Ramos (cell line): ENCODE data around the gene MMP20.
"Not testable (repeated sequence)": the region's sequence is repeated elsewhere in the genome, so short reads cannot be mapped to it uniquely, and the experiment has no call there.

ENCODE experiments used
- in situ Hi-C: fragments of 300-500 bp; cut with MboI; formaldehyde crosslinking; loops from one replicate; pipeline ENCODE4 v1.14.3; 2022; ENCODE audit warnings: low sequenced_read_pairs; ENCODE audit not compliant: unreplicated experiment

The MMP20 gene

GRCh38 chr11:102625177-102625576, at the start of gene MMP20:
TSS of gene MMP20 (minus strand) at chr11:102625332. CDS start at chr11:102625319, 13 bp downstream.
- in situ Hi-C loops: no loop called here

DNA sequence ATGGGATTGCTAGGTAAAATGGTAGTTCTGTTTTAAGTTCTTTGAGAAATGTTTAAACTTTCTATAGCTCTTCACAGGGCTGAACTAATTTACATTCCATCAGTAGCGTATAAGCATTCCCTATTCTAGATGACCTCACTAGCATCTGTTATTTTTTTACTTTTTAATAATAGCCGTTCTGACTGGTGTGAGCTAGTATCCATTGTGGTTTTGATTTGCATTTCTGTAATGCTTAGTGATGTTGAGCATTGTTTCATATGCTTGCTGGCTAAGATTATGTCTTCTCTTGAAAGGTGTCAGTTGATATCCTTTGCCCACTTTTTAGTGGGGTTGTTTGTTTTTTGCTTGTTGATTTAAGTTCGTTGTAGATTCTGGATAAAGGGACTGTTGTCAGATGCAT, 44.5 kb upstream of the MMP20 start:
- in situ Hi-C loops: loop anchor here (10.0 kb wide), 2 partner anchors 165 to 385 kb away; no protein-coding TSS in a partner anchor

- in situ Hi-C loops: loop anchor here (10.0 kb wide), 2 partner anchors 162 to 382 kb away; no protein-coding TSS in a partner anchor
Measured at GRCh38 chr11:102666331-102666957, 41.3 kb upstream of the MMP20 start.

DNA sequence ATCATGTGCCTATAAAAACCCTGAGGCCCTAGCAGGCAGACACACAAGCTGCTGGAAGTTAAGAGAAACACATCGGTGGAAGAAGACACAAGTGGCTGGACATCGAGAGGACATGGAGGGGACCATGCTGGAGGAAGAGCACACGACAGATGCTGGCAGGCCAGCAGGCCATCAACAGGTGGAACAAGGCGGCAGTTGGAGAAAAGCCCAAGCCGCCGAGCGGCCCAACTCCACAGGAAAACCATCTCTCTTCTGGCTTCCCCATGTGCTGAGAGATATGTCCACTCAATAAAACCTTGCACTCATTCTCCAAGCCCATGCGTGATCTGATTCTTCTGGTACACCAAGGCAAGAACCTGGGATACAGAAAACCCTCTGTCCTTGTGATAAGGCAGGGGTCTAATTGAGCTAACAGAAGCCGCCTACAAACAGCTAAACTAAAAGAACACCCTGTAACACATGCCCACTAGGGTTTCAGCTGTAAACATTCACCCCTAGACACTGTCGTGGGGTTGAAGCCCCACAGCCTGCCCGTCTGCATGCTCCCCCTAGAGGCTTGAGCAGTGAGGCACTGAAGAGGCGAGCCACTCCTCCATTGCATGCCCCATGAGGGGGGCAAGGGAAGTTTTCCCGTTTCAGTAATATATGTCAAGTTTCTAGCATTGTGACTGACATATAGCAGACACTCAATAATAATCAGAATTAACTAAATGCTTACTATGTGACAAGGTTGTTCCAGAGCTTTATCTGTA, 39.0 kb upstream of the MMP20 start:
- in situ Hi-C loops: loop anchor here (5.0 to 10.0 kb wide), 3 partner anchors 159 to 379 kb away; no protein-coding TSS in a partner anchor

DNA sequence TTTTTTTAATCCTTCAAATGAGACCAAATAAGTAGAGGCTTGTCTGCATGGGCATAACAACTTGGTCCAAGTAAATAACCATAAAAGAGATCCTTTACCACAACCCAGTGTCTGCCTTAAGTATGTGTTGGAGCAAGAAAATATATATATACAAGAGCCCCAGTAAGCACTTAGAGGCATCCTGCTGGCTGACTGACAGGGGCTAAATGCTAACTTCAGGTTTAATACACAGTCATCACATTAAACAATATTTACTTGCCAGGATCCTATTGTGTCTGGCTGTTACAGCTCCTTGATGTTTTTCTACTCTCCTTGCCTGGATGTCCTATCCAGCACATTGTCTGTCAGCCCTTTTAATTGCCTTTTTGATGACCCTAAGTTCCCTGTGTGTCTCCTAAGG, 37.5 kb upstream of the MMP20 start:
- in situ Hi-C loops: loop anchor here (5.0 to 10.0 kb wide), 3 partner anchors 158 to 378 kb away; no protein-coding TSS in a partner anchor

DNA sequence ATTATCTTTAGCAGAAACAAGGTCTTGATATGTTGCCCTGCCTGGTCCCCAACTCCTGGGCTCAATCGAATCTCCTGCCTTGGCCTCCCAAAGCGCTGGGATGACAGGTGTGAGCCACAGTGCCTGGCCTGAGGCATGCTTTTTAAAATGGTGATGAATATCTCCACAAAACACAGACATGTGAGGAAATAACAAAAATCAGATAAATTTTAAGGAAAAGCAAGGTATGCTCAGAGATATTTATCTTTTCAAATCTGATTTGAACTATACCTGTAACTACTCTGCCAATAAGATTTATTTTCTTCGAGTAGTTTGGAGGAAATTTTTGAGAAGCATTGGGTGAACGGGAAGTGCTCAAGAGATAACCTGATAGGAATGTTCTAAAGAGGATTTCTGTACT, 35.9 kb upstream of the MMP20 start:
- in situ Hi-C loops: loop anchor here (5.0 to 10.0 kb wide), 3 partner anchors 156 to 376 kb away; no protein-coding TSS in a partner anchor

GRCh38 chr11:102656528-102656927, 31.4 kb upstream of the MMP20 start:
- in situ Hi-C loops: no loop called here

GRCh38 chr11:102655547-102655946, 30.4 kb upstream of the MMP20 start:
- in situ Hi-C loops: no loop called here

- in situ Hi-C loops: no loop called here
Measured at GRCh38 chr11:102654761-102655160, 29.6 kb upstream of the MMP20 start.

DNA sequence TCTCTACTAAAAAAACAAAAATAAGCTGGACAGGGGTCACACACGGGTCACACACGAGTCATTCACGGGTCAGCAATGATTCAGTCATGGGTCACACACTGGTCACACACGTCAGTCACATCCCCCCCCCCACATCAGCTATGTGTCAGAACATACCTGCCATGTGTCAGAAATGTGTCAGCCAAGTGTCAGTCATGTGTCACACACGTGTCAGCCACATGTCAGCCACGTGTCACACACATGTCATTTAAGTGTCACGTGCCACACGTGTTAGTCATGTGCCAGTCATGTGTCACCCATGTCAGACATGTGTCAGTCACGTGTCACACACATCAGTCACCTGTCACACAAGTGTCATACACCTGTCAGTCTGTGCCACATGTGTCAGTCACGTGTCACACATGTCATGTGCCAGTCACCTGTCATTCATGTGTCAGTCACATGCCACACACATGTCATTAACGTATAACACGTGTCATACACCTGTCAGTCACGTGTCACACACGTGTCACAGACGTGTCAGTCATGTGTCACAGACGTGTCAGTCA, 28.7 kb upstream of the MMP20 start:
- in situ Hi-C loops: no loop called here

GRCh38 chr11:102647430-102647829, 22.3 kb upstream of the MMP20 start:
- in situ Hi-C loops: no loop called here

DNA sequence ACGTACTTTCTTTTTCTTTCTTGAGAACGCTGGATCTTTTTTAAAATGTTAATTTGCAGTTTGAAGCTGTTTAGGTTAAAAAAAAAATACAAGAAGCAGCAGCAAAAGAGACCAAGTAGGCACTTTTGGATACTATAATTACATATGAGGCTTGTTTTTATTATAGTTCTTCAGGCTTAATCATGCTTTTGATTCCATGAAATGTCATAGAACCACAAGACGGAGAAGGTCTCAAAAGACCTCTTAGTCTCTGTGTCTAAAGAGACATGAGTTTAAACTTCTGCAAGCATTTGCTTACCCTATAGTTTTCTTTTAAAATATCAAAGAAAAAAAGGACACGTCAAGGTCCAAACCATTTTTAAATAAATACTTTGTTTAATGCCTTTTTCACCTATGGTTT, 18.8 kb upstream of the MMP20 start:
- in situ Hi-C loops: no loop called here

DNA sequence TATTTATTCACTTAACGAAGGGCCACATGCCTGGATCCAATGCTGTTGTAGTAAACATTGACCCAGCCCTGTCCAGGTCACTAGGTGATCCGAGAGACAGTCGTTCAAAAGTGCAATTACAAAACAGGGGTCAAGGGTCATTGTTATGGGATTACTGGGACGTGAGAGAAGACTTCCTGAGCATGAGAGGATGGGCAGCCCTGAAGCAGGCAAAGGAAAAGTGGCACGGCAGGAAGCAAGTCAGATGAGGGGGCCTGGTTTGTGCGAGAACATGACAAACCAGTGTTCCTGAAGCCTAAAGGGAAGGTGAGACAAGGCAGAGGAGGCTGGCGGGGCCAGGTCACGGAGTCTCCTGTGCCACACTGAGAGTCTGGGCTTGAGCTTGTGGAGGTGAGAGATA, 15.8 kb upstream of the MMP20 start:
- in situ Hi-C loops: no loop called here

- in situ Hi-C loops: no loop called here
Measured at GRCh38 chr11:102639656-102640055, 14.5 kb upstream of the MMP20 start.

- in situ Hi-C loops: no loop called here
Measured at GRCh38 chr11:102637731-102638130, 12.6 kb upstream of the MMP20 start.

DNA sequence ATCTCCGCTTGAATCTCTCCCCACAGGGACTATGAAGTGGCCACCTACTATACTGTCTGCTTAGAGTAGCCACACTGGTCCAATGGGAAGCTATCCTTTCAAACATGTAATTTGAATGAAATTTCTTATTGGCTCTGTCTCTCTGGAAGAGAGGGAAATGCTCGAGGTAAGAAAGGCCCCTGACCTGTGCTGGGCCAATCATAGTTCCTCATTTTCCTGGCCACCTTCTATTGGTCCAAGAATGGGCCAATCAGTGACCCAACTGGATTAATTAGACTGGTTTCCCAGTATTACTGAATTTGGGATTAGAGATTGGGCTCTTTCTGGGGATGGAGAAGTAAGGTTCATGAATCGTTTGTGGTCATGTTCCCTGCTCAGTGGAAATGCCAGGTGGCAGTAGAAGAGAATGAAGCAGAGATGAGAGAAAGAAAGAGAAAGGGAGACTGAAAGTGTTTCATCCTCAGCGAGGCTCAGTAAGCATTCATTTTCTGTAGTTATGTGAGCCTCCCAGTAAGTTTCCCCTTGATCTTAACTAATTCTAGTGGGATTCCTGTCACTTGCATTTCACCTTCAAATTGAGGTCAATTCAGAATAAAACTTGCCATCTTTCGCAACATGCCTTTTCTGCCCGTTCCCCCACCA, 8.4 kb upstream of the MMP20 start:
- in situ Hi-C loops: no loop called here

DNA sequence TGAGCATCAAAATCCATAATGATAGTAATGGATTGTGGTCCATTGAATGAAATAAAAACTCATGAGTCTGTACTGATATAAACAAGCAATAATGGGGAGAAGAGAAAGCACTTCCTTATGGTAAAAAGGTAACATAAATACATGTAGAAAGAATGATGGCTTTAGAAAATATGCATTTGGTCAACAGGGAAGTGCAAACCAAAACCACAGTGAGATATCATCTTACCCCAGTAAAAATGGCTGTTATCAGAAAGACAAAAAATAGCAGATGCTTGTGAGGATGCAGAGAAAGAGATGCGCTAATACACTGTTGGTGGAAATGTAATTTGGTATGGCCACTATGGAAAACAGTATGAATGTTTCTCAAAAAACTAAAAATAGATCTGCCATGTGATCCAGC, 6.9 kb upstream of the MMP20 start:
- in situ Hi-C loops: no loop called here

- in situ Hi-C loops: no loop called here
Measured at GRCh38 chr11:102630598-102631448, 5.7 kb upstream of the MMP20 start.

DNA sequence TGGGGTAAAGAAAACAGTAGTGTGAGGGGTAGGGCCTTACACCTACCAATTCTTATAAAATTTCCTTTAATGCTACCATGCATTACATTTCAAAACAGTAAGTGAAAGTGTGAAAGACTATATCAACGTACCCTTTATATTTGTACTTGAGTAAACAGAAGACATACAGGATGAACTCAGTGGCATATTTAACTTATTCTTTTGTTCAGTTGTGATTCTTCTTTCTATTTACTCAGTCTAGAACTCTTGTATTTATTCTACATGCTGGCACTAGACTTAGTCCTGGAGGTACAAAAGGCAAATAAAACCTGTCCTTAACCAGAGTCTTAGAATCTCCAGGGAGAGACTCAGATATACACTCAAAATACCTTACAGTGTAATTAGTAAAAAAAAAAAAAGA, 4.8 kb upstream of the MMP20 start:
- in situ Hi-C loops: not testable (repeated sequence)

GRCh38 chr11:102626676-102627075, 1.5 kb upstream of the MMP20 start:
- in situ Hi-C loops: no loop called here
